Measurements from ENCODE around the gene ADAM8. TPM values are rescaled to one million over a fixed set of nuclear protein-coding genes. Genes with fewer than 3 reads are reported as not detected.

The ADAM8 gene
- polyA plus RNA-seq, 4 donors = 0.67 to 4.4 (median 2.1) TPM

DNA sequence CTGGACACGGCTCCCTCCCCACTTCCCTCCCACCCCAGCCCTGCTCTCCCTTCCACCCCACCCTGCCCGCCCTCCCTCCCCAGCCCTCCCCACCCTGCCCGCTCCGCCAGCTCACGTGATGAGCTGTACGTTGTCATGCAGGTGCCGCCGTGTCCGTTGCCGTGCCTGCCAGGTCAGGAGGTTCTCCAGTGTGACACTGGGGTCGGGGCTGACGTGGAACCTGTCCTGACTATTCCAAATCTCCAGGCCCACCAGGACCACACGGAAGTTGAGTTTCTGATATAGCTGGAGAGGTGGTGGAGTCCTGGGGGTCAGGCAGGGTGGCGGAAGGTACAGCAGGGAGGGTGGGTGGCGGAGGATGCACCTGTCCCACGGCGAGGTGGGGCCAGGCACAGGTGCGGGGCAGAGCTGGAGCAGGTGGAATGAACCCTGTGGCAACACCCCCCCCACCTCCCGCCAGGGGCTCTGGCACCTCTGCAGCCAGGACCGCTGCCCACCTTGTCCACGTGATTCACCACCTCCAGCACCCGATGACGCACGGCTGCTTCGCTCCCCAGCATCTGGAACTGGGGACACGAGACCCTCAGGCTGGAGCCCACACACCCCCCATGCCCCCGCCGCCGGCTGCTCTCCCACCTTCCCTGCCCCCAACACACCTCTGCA, 4.2 kb downstream of the ADAM8 start:
- peaks cover 0 to 27% (median 0%) of the 10 kb centered on the region in 3 donors for H3K36me3 ChIP-seq (ENCODE audit: control insufficient read depth in 3 of 3, insufficient read depth in 2 of 3, low read depth in 1 of 3, low read length in 3 of 3)
- no peak for FAIRE-seq
- WGBS, 3 donors = 53 to 85% (median 72%) methylated on average over 18 to 29 of the region's 29 CpGs
- H3K9me3 ChIP-seq (ENCODE audit: control insufficient read depth in 2 of 2, insufficient read depth in 1 of 2, low read depth in 1 of 2, low read length in 1 of 2) = no peaks in the 10 kb centered on the region
- H3K27ac ChIP-seq (ENCODE audit: low read depth in 1 of 3, low read length in 2 of 3) = no peak overlapping the region
- DNase-seq = no peak
- peaks cover 0 to 17% (median 4%) of the 10 kb centered on the region in 3 donors for H3K27me3 ChIP-seq (ENCODE audit: control insufficient read depth in 3 of 3, insufficient read depth in 3 of 3, low read length in 3 of 3)
- peaks cover 0 to 20% (median 2%) of the 10 kb centered on the region in 3 donors for H3K4me1 ChIP-seq (ENCODE audit: control insufficient read depth in 3 of 3, insufficient read depth in 2 of 3, low read depth in 1 of 3, low read length in 2 of 3)
- H3K4me3 ChIP-seq (ENCODE audit: low read depth in 1 of 3, low read length in 3 of 3) = no peak overlapping the region

DNA sequence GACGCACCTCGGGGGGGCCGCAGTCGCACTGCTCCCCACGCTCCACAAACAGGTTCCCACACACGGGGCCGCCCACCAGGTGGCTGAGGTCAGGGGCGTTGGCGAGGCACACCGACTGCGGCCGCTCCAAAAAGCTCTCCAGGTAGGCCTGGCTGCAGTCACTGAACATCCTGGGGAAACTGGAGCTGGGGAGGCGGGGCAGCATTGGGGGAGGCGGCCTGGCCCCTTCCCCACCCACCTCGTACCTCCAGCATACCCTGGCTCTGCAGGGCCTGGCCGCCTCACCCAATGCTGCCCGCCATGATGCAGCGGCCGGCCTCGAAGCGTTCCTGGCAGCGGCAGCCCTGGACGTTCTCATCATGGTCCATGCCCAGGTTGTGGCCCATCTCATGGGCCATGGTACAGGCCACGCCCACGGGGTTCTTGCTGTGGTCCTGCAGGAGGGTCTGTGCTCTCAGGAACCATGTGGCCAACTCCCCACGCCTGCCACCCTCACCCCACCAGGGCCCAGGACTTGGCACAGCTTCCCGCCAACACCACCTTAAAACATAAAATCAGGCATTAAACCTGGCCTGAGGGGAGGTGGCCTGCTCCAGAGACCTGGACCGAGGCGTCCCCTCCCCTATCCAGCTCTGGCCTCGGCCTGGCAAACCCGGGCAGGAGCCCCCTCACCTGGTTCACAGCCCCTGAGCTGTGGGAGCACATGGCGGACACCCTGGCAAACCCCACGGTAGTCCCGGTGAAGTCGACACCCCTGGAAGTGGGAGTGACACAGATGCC, 5.0 kb downstream of the ADAM8 start:
- H3K27ac ChIP-seq (ENCODE audit: low read depth in 1 of 3, low read length in 2 of 3) = no peak overlapping the region
- H3K4me3 ChIP-seq (ENCODE audit: low read depth in 1 of 3, low read length in 3 of 3) = no peak overlapping the region
- 76 to 85% (median 85%) methylated on average over 28 to 35 of the region's 35 CpGs for WGBS, 3 donors
- H3K27me3 ChIP-seq (ENCODE audit: control insufficient read depth in 3 of 3, insufficient read depth in 3 of 3, low read length in 3 of 3) = peaks cover 0 to 17% (median 4%) of the 10 kb centered on the region in 3 donors
- no peak for FAIRE-seq
- H3K4me1 ChIP-seq (ENCODE audit: control insufficient read depth in 3 of 3, insufficient read depth in 2 of 3, low read depth in 1 of 3, low read length in 2 of 3) = peaks cover 0 to 14% (median 0%) of the 10 kb centered on the region in 3 donors
- DNase-seq = no peak
- peaks cover 0 to 27% (median 0%) of the 10 kb centered on the region in 3 donors for H3K36me3 ChIP-seq (ENCODE audit: control insufficient read depth in 3 of 3, insufficient read depth in 2 of 3, low read depth in 1 of 3, low read length in 3 of 3)
- H3K9me3 ChIP-seq (ENCODE audit: control insufficient read depth in 2 of 2, insufficient read depth in 1 of 2, low read depth in 1 of 2, low read length in 1 of 2) = no peaks in the 10 kb centered on the region

DNA sequence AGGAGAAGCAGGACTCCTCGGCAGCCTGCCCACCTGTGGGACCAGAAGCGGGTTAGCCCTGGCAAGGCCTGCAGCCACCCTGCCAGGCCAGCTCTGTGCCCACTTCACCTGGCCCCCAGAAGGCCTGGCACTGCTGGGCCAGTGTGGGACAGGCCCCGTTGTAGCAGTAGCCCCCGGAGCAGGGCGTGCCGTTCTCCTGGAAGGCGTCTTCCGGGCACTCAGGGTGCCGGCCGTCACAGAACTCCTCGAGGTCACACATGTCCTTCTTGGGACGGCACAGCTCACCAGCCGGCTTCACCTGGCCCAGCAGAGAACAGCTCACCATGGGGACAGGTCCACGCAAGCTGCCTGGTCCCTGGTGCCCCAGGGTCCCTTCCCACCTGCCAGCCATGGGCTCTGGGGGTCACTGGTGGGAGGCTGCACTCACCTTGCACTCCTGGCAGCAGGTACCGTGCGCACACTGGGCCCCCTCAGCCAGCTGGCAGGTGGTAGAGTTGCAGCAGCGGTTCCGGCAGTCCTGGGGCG, 5.8 kb downstream of the ADAM8 start:
- Histone ChIP-seq H3K27me3 (ENCODE audit: control insufficient read depth in 3 of 3, insufficient read depth in 3 of 3, low read length in 3 of 3) (peaks cover 0 to 11% (median 3%) of the 10 kb centered on the region in 3 donors), H3K4me3 (ENCODE audit: low read depth in 1 of 3, low read length in 3 of 3) (no peak overlapping the region), H3K36me3 (ENCODE audit: control insufficient read depth in 3 of 3, insufficient read depth in 2 of 3, low read depth in 1 of 3, low read length in 3 of 3) (peaks cover 0 to 27% (median 0%) of the 10 kb centered on the region in 3 donors), H3K9me3 (ENCODE audit: control insufficient read depth in 2 of 2, insufficient read depth in 1 of 2, low read depth in 1 of 2, low read length in 1 of 2) (no peaks in the 10 kb centered on the region), H3K4me1 (ENCODE audit: control insufficient read depth in 3 of 3, insufficient read depth in 2 of 3, low read depth in 1 of 3, low read length in 2 of 3) (peaks cover 0 to 14% (median 0%) of the 10 kb centered on the region in 3 donors), H3K27ac (ENCODE audit: low read depth in 1 of 3, low read length in 2 of 3) (no peak overlapping the region)
- no peak for DNase-seq
- FAIRE-seq = no peak
- WGBS, 3 donors = 86 to 94% (median 89%) methylated on average over 16 to 19 of the region's 19 CpGs

DNA sequence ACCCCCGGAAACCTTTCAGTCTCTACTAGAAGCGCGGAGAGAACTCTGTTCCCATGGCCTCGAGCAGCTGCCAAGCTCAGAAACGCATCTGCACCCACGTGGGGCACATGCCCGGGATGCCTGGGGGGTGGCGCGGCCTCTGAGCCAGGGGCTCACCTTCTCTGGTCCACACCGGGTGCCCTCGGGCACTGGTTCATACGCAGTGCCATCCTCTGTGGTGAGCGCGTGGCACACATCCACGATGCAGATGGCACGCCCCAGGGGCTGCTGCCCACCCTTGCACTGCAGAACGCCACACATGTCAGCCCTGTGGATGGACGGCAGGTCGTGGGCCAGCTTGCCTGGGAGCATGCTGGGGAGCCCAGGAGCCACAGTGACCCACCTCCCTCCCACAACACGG, 6.5 kb downstream of the ADAM8 start:
- Histone ChIP-seq H3K9me3 (ENCODE audit: control insufficient read depth in 2 of 2, insufficient read depth in 1 of 2, low read depth in 1 of 2, low read length in 1 of 2) (no peaks in the 10 kb centered on the region), H3K27ac (ENCODE audit: low read depth in 1 of 3, low read length in 2 of 3) (no peak overlapping the region), H3K36me3 (ENCODE audit: control insufficient read depth in 3 of 3, insufficient read depth in 2 of 3, low read depth in 1 of 3, low read length in 3 of 3) (peaks cover 0 to 27% (median 0%) of the 10 kb centered on the region in 3 donors), H3K4me3 (ENCODE audit: low read depth in 1 of 3, low read length in 3 of 3) (no peak overlapping the region), H3K27me3 (ENCODE audit: control insufficient read depth in 3 of 3, insufficient read depth in 3 of 3, low read length in 3 of 3) (peaks cover 0 to 5% (median 3%) of the 10 kb centered on the region in 3 donors), H3K4me1 (ENCODE audit: control insufficient read depth in 3 of 3, insufficient read depth in 2 of 3, low read depth in 1 of 3, low read length in 2 of 3) (peaks cover 0 to 8% (median 0%) of the 10 kb centered on the region in 3 donors)
- DNase-seq = no peak
- WGBS, 3 donors = 80 to 91% (median 85%) methylated on average over 20 of the region's 20 CpGs
- no peak for FAIRE-seq

DNA sequence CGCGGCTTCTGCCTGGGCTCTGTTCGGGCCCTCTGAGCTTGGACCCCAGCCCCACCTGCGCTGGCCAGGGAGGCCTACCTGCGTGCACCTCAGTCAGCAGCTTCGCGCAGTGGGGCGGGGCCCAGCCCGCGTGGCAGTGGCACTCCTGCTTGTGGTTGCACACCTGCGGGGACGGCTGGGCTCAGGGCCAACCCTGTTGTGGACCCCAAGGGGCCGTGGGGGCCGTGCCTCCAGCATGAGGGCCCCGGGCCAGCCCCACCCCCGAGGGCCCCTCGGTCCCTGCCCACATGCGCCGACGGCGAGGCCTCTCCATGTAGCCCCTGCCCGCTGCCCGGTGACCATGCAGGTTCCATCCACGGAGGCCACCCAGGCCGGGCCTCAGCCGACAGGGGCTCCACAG, 7.3 kb downstream of the ADAM8 start:
- H3K9me3 ChIP-seq (ENCODE audit: control insufficient read depth in 2 of 2, insufficient read depth in 1 of 2, low read depth in 1 of 2, low read length in 1 of 2) = no peaks in the 10 kb centered on the region
- 68 to 88% (median 86%) methylated on average over 20 to 26 of the region's 26 CpGs for WGBS, 3 donors
- DNase-seq = no peak
- no peak for FAIRE-seq
- peaks cover 0 to 27% (median 0%) of the 10 kb centered on the region in 3 donors for H3K36me3 ChIP-seq (ENCODE audit: control insufficient read depth in 3 of 3, insufficient read depth in 2 of 3, low read depth in 1 of 3, low read length in 3 of 3)
- no peak overlapping the region for H3K4me3 ChIP-seq (ENCODE audit: low read depth in 1 of 3, low read length in 3 of 3)
- no peaks in the 10 kb centered on the region for H3K27me3 ChIP-seq (ENCODE audit: control insufficient read depth in 3 of 3, insufficient read depth in 3 of 3, low read length in 3 of 3)
- no peak overlapping the region for H3K27ac ChIP-seq (ENCODE audit: low read depth in 1 of 3, low read length in 2 of 3)
- peaks cover 0 to under 1% (median 0%) of the 10 kb centered on the region in 3 donors for H3K4me1 ChIP-seq (ENCODE audit: control insufficient read depth in 3 of 3, insufficient read depth in 2 of 3, low read depth in 1 of 3, low read length in 2 of 3)

DNA sequence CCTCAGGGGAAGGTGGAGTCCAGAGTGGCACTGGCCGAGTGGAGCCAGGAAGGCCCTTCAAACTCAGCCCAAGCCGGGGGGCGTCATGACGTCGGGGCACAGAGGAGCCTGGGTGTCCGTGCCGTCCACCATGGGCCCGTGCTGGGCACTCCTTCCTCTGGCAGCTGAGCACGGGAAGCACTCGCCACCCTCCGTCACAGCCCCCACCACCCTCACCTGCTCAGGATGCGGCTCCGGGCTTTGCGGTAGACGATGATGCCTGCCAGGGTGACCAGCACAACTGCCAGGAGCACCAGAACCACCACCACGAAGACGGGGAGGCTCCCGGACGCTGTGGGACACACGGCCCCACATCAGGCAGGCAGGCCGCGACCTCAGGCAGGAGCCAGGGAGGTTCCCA, 8.1 kb downstream of the ADAM8 start:
- Histone ChIP-seq H3K4me3 (ENCODE audit: low read depth in 1 of 3, low read length in 3 of 3) (no peak overlapping the region), H3K27me3 (ENCODE audit: control insufficient read depth in 3 of 3, insufficient read depth in 3 of 3, low read length in 3 of 3) (no peaks in the 10 kb centered on the region), H3K4me1 (ENCODE audit: control insufficient read depth in 3 of 3, insufficient read depth in 2 of 3, low read depth in 1 of 3, low read length in 2 of 3) (peaks cover 0 to 3% (median 3%) of the 10 kb centered on the region in 3 donors), H3K27ac (ENCODE audit: low read depth in 1 of 3, low read length in 2 of 3) (no peak overlapping the region), H3K36me3 (ENCODE audit: control insufficient read depth in 3 of 3, insufficient read depth in 2 of 3, low read depth in 1 of 3, low read length in 3 of 3) (peaks cover 0 to 27% (median 0%) of the 10 kb centered on the region in 3 donors), H3K9me3 (ENCODE audit: control insufficient read depth in 2 of 2, insufficient read depth in 1 of 2, low read depth in 1 of 2, low read length in 1 of 2) (no peaks in the 10 kb centered on the region)
- no peak for DNase-seq
- no peak for FAIRE-seq
- WGBS, 3 donors = 93 to 94% (median 93%) methylated on average over 22 of the region's 22 CpGs

DNA sequence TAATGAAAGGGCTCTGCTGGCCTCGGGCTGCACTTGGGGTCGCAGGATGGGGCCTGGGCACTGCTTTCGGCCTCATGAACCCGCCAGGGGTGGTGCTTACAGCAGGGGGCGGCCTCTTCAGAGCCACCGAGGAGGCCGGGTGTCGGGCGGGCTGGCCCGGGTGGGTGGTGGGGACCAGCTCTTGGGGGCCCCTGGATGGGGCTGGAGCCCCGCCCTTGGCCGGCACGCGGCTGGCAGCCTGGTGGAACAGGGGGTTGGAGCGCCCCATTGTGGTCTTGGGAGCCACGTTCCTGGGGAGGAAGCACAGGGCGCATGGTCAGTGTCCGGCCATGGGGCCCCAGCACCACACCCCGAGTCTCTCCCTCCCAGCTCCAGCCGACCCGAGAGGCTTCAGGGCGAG, 8.8 kb downstream of the ADAM8 start:
- no peak overlapping the region for H3K4me3 ChIP-seq (ENCODE audit: low read depth in 1 of 3, low read length in 3 of 3)
- 82 to 89% (median 86%) methylated on average over 17 to 22 of the region's 22 CpGs for WGBS, 3 donors
- FAIRE-seq = no peak

DNA sequence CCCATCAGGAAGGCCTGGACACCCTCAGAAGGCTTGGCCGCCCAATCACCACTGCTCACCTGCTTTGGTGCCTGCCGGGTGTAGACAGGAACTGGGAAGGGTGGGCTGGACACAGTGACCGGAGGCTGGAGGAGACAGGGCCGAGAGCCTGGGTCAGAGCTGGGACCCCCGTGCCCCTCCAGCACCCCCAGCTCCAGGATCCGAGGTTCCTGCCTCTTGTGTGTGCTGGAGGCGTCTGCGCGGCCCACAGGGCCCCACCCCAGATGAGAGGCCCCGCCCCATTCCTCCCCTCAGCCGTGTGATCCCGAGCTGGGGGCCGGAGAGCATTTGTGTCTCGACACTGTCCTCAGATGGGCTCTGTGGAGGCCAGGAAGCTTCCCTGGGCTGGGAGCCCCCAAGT, 9.4 kb downstream of the ADAM8 start:
- 64 to 82% (median 78%) methylated on average over 12 to 14 of the region's 14 CpGs for WGBS, 3 donors
- Histone ChIP-seq H3K4me3 (ENCODE audit: low read depth in 1 of 3, low read length in 3 of 3) (no peak overlapping the region), H3K4me1 (ENCODE audit: control insufficient read depth in 3 of 3, insufficient read depth in 2 of 3, low read depth in 1 of 3, low read length in 2 of 3) (peaks cover 3 to 15% (median 4%) of the 10 kb centered on the region in 3 donors), H3K27me3 (ENCODE audit: control insufficient read depth in 3 of 3, insufficient read depth in 3 of 3, low read length in 3 of 3) (no peaks in the 10 kb centered on the region), H3K27ac (ENCODE audit: low read depth in 1 of 3, low read length in 2 of 3) (no peak overlapping the region), H3K36me3 (ENCODE audit: control insufficient read depth in 3 of 3, insufficient read depth in 2 of 3, low read depth in 1 of 3, low read length in 3 of 3) (peaks cover 0 to 27% (median 0%) of the 10 kb centered on the region in 3 donors), H3K9me3 (ENCODE audit: control insufficient read depth in 2 of 2, insufficient read depth in 1 of 2, low read depth in 1 of 2, low read length in 1 of 2) (no peaks in the 10 kb centered on the region)
- no peak for FAIRE-seq
- DNase-seq = no peak

More for the DNA sequence above, 8.8 kb downstream of the ADAM8 start:
- Histone ChIP-seq H3K27ac (ENCODE audit: low read depth in 1 of 3, low read length in 2 of 3) (no peak overlapping the region), H3K4me1 (ENCODE audit: control insufficient read depth in 3 of 3, insufficient read depth in 2 of 3, low read depth in 1 of 3, low read length in 2 of 3) (peaks cover 0 to 10% (median 3%) of the 10 kb centered on the region in 3 donors), H3K36me3 (ENCODE audit: control insufficient read depth in 3 of 3, insufficient read depth in 2 of 3, low read depth in 1 of 3, low read length in 3 of 3) (peaks cover 0 to 27% (median 0%) of the 10 kb centered on the region in 3 donors), H3K27me3 (ENCODE audit: control insufficient read depth in 3 of 3, insufficient read depth in 3 of 3, low read length in 3 of 3) (no peaks in the 10 kb centered on the region), H3K9me3 (ENCODE audit: control insufficient read depth in 2 of 2, insufficient read depth in 1 of 2, low read depth in 1 of 2, low read length in 1 of 2) (no peaks in the 10 kb centered on the region)
- DNase-seq = no peak
